B cell (primary cell): ENCODE measurements around the gene PCDHB13.
"Not testable (repeated sequence)": the region's sequence is repeated elsewhere in the genome, so short reads cannot be mapped to it uniquely, and the experiment has no call there.

Source experiments
- EZH2 ChIP-seq: IDR thresholded peaks from 2 replicates; pipeline ENCODE4 v1.6.1; 2012; ENCODE audit warnings: borderline replicate concordance, low read depth, mild to moderate bottlenecking, moderate library complexity, low read length; ENCODE audit not compliant: insufficient read depth, poor library complexity, severe bottlenecking
- TF ChIP-seq, protein P1 (sequence below): fragments of 200-600 bp; IDR thresholded peaks from one replicate; pipeline ENCODE4 v1.8.0; 2022; ENCODE audit warnings: antibody characterized with exemption, mild to moderate bottlenecking

DNA sequence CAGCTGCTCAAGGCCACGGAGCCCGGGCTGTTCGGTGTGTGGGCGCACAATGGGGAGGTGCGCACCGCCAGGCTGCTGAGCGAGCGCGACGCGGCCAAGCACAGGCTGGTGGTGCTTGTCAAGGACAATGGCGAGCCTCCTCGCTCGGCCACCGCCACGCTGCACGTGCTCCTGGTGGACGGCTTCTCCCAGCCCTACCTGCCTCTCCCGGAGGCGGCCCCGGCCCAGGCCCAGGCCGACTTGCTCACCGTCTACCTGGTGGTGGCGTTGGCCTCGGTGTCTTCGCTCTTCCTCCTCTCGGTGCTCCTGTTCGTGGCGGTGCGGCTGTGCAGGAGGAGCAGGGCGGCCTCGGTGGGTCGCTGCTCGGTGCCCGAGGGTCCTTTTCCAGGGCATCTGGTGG lies 24.6 kb upstream of the PCDHB13 start:
- TF ChIP-seq, protein P1, sequence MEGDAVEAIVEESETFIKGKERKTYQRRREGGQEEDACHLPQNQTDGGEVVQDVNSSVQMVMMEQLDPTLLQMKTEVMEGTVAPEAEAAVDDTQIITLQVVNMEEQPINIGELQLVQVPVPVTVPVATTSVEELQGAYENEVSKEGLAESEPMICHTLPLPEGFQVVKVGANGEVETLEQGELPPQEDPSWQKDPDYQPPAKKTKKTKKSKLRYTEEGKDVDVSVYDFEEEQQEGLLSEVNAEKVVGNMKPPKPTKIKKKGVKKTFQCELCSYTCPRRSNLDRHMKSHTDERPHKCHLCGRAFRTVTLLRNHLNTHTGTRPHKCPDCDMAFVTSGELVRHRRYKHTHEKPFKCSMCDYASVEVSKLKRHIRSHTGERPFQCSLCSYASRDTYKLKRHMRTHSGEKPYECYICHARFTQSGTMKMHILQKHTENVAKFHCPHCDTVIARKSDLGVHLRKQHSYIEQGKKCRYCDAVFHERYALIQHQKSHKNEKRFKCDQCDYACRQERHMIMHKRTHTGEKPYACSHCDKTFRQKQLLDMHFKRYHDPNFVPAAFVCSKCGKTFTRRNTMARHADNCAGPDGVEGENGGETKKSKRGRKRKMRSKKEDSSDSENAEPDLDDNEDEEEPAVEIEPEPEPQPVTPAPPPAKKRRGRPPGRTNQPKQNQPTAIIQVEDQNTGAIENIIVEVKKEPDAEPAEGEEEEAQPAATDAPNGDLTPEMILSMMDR, result not testable (repeated sequence)
- TF ChIP-seq EZH2, result not testable (repeated sequence)
